ENCODE results near the gene RPS19BP1.

Gene RPS19BP1

DNA sequence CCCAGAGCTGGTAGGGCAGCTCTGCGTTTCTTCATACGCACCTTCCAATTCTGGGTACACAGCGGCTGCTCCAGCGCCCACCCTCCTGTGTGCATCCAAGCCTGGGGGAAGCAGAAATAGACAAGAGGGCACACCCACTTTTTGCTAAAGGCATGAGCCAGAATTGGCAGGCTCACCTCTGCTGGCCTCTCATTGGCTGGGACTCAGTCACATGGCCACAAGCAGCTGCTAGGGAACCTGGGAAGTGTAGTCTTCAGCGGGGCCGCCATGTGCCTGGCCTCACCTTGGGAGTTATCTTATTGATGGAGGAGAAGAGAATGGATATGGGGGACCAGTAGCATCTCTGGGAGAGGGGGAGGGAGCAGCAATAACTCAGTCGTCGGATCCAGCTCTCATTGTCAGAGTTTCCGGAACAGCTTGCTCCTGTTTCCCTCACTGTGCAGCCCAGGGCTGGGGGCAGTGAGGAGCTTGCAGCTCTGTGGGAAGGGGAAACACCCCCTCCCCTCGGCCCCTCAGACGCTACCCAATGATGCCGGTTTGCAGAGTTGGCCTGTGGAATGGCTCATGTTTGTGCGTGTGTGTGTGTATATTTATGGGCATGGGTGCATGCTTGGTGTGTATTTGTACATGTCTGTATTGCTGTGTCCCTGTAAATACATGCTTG lies 42.3 kb downstream of the RPS19BP1 start:
- Histone ChIP-seq H2BK120ac (ENCODE audit: insufficient read depth, low read length, poor library complexity) (no peak overlapping the region), H2AK5ac (ENCODE audit: low read length) (no peak overlapping the region), H3K18ac (ENCODE audit: low read length) (no peak overlapping the region), H3K4me1 (ENCODE audit: control insufficient read depth in 1 of 2, insufficient read depth in 2 of 2, low read length in 2 of 2) (peaks cover 6 to 9% of the 10 kb centered on the region in 2 experiments), H2BK12ac (ENCODE audit: low read length) (no peak overlapping the region), H4K91ac (ENCODE audit: low read depth, low read length) (no peak overlapping the region), H3K9ac (ENCODE audit: low read length) (no peak overlapping the region), H3K27me3 (ENCODE audit: insufficient read depth, low read length) (no peaks in the 10 kb centered on the region), H3K27ac (ENCODE audit: low read depth, low read length) (no peak overlapping the region), H3K4me2 (ENCODE audit: low read length) (no peak overlapping the region), H3K36me3 (ENCODE audit: control insufficient read depth in 1 of 2, insufficient read depth in 2 of 2, low read length in 2 of 2) (peaks cover 12 to 20% of the 10 kb centered on the region in 2 experiments), H2AFZ (ENCODE audit: insufficient read depth, low read length, poor library complexity) (no peak overlapping the region), H3K23ac (ENCODE audit: low read length) (no peak overlapping the region), H2BK5ac (ENCODE audit: low read depth, low read length, poor library complexity) (no peak overlapping the region), H3K4ac (ENCODE audit: low read depth, low read length) (no peak overlapping the region), H3K79me2 (ENCODE audit: control insufficient read depth, insufficient read depth, low read length, poor library complexity) (no peaks in the 10 kb centered on the region), H3K9me3 (ENCODE audit: insufficient read depth, low read depth, low read length) (peaks cover 3% of the 10 kb centered on the region), H4K8ac (ENCODE audit: low read depth, low read length) (no peak overlapping the region), H3K79me1 (ENCODE audit: low read length) (peaks cover 3% of the 10 kb centered on the region), H3K14ac (ENCODE audit: low read length) (no peak overlapping the region), H3K4me3 (ENCODE audit: low read depth, low read length) (no peak overlapping the region), H4K12ac (ENCODE audit: low read depth, low read length) (no peak overlapping the region)
- peak; percentile 40 to 70 for DNase-seq
- WGBS (ENCODE audit: extremely low coverage, insufficient coverage, insufficient read length): no CpG with 5 or more reads among the region's 13 CpGs

DNA sequence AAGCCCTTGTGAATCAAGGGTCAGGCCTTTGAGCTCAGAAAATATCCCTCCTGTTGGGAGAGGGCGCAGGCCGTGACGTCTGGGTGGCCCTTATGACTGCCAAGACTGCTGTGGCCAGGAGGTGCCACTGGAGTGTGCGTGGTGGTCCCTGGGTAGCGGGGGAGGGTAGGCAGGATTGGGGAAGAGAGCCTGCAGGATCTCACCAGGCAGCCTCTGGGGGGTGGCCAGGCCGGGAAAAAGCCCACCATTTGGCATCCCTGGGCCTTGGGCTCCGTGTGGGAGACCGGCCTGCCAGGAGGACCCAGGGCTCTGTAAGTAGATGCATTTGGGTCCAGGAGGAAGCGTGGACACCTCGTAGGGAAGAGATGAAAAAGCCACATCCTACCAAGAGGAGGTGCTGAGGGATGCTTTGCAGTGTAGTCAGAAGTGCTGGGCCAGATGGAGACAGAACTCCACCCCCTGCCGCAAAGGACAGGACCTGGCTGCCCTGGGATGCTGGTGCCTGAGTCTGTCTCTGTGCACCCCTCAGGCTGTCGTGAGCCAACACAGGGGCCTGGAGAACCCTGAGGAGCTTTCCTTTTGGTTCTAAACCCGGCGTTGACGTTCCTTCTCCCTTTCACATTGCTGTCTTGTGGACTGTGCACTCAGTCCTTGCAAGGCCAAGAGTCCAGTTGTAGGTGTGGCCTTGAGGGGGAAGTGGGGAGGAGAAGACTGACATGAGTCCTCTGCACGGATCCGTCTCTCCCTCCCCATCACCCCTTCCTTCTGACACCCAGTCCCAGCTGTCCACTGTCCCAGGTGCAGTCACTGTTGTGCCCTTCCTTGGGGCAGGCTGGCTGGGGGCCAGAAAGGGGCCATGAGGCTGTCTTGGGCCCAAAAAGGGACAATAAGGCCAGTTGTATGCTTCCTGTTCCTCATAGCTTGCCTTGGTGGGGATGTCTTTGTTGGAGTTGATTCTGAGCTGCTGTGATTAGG lies 43.2 kb downstream of the RPS19BP1 start:
- Histone ChIP-seq H2AK5ac (ENCODE audit: low read length) (no peak overlapping the region), H3K23ac (ENCODE audit: low read length) (no peak overlapping the region), H3K4me2 (ENCODE audit: low read length) (no peak overlapping the region), H3K79me2 (ENCODE audit: control insufficient read depth, insufficient read depth, low read length, poor library complexity) (no peaks in the 10 kb centered on the region), H3K14ac (ENCODE audit: low read length) (no peak overlapping the region), H2AFZ (ENCODE audit: insufficient read depth, low read length, poor library complexity) (no peak overlapping the region), H3K27me3 (ENCODE audit: insufficient read depth, low read length) (no peaks in the 10 kb centered on the region), H3K4ac (ENCODE audit: low read depth, low read length) (no peak overlapping the region), H4K12ac (ENCODE audit: low read depth, low read length) (no peak overlapping the region), H3K9me3 (ENCODE audit: insufficient read depth, low read depth, low read length) (peaks cover 3% of the 10 kb centered on the region), H2BK120ac (ENCODE audit: insufficient read depth, low read length, poor library complexity) (no peak overlapping the region), H2BK12ac (ENCODE audit: low read length) (no peak overlapping the region), H3K79me1 (ENCODE audit: low read length) (peaks cover 3% of the 10 kb centered on the region), H4K8ac (ENCODE audit: low read depth, low read length) (no peak overlapping the region), H3K36me3 (ENCODE audit: control insufficient read depth in 1 of 2, insufficient read depth in 2 of 2, low read length in 2 of 2) (peaks cover 12 to 20% of the 10 kb centered on the region in 2 experiments), H3K27ac (ENCODE audit: low read depth, low read length) (no peak overlapping the region), H3K9ac (ENCODE audit: low read length) (no peak overlapping the region), H3K4me3 (ENCODE audit: low read depth, low read length) (no peak overlapping the region), H4K91ac (ENCODE audit: low read depth, low read length) (no peak overlapping the region), H2BK5ac (ENCODE audit: low read depth, low read length, poor library complexity) (no peak overlapping the region), H3K4me1 (ENCODE audit: control insufficient read depth in 1 of 2, insufficient read depth in 2 of 2, low read length in 2 of 2) (peaks cover 3 to 4% of the 10 kb centered on the region in 2 experiments), H3K18ac (ENCODE audit: low read length) (no peak overlapping the region)
- no CpG with 5 or more reads among the region's 17 CpGs for WGBS (ENCODE audit: extremely low coverage, insufficient coverage, insufficient read length)
- no peak for DNase-seq

DNA sequence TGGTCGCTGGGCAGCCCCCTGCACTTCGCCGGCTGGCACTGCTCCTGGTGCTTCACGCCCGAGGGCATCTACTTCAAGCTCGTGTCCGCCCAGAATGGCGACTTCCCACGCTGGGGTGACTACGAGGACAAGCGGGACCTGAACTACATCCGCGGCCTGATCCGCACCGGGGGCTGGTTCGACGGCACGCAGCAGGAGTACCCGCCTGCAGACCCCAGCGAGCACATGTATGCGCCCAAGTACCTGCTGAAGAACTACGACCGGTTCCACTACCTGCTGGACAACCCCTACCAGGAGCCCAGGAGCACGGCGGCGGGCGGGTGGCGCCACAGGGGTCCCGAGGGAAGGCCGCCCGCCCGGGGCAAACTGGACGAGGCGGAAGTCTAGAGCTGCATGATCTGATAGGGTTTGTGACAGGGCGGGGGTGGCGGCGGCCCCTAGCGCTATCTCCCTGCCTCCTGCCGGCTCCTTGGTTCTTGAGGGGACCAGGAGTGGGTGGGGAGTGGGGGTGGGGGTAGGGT lies 43.9 kb downstream of the RPS19BP1 start:
- no peak overlapping the region for H3K14ac ChIP-seq (ENCODE audit: low read length)
- no peak overlapping the region for H3K4me3 ChIP-seq (ENCODE audit: low read depth, low read length)
- H3K36me3 ChIP-seq (ENCODE audit: control insufficient read depth in 1 of 2, insufficient read depth in 2 of 2, low read length in 2 of 2): peaks cover 12 to 20% of the 10 kb centered on the region in 2 experiments
- no peak for DNase-seq
- peaks cover 0 to 2% of the 10 kb centered on the region in 2 experiments for H3K4me1 ChIP-seq (ENCODE audit: control insufficient read depth in 1 of 2, insufficient read depth in 2 of 2, low read length in 2 of 2)
- H4K91ac ChIP-seq (ENCODE audit: low read depth, low read length): no peak overlapping the region
- no peak overlapping the region for H4K12ac ChIP-seq (ENCODE audit: low read depth, low read length)
- H3K79me2 ChIP-seq (ENCODE audit: control insufficient read depth, insufficient read depth, low read length, poor library complexity): no peaks in the 10 kb centered on the region
- no peak overlapping the region for H3K9ac ChIP-seq (ENCODE audit: low read length)
- WGBS (ENCODE audit: extremely low coverage, insufficient coverage, insufficient read length): no CpG with 5 or more reads among the region's 39 CpGs
- no peak overlapping the region for H2BK5ac ChIP-seq (ENCODE audit: low read depth, low read length, poor library complexity)
- H3K23ac ChIP-seq (ENCODE audit: low read length): no peak overlapping the region
- H3K4me2 ChIP-seq (ENCODE audit: low read length): no peak overlapping the region
- no peak overlapping the region for H2BK120ac ChIP-seq (ENCODE audit: insufficient read depth, low read length, poor library complexity)
- no peaks in the 10 kb centered on the region for H3K79me1 ChIP-seq (ENCODE audit: low read length)
- no peak overlapping the region for H2AFZ ChIP-seq (ENCODE audit: insufficient read depth, low read length, poor library complexity)
- no peaks in the 10 kb centered on the region for H3K27me3 ChIP-seq (ENCODE audit: insufficient read depth, low read length)
- no peak overlapping the region for H3K27ac ChIP-seq (ENCODE audit: low read depth, low read length)
- peaks cover 3% of the 10 kb centered on the region for H3K9me3 ChIP-seq (ENCODE audit: insufficient read depth, low read depth, low read length)
- H4K8ac ChIP-seq (ENCODE audit: low read depth, low read length): no peak overlapping the region
- H3K4ac ChIP-seq (ENCODE audit: low read depth, low read length): no peak overlapping the region
- H2BK12ac ChIP-seq (ENCODE audit: low read length): no peak overlapping the region
- no peak overlapping the region for H3K18ac ChIP-seq (ENCODE audit: low read length)
- H2AK5ac ChIP-seq (ENCODE audit: low read length): no peak overlapping the region

DNA sequence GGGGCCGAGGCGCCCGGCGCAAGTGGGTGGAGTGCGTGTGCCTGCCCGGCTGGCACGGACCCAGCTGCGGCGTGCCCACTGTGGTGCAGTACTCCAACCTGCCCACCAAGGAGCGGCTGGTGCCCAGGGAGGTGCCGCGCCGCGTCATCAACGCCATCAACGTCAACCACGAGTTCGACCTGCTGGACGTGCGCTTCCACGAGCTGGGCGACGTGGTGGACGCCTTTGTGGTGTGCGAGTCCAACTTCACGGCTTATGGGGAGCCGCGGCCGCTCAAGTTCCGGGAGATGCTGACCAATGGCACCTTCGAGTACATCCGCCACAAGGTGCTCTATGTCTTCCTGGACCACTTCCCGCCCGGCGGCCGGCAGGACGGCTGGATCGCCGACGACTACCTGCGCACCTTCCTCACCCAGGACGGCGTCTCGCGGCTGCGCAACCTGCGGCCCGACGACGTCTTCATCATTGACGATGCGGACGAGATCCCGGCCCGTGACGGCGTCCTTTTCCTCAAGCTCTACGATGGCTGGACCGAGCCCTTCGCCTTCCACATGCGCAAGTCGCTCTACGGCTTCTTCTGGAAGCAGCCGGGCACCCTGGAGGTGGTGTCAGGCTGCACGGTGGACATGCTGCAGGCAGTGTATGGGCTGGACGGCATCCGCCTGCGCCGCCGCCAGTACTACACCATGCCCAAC lies 44.6 kb downstream of the RPS19BP1 start:
- no peaks in the 10 kb centered on the region for H3K79me1 ChIP-seq (ENCODE audit: low read length)
- H3K27me3 ChIP-seq (ENCODE audit: insufficient read depth, low read length): no peaks in the 10 kb centered on the region

More for the DNA sequence above, 44.6 kb downstream of the RPS19BP1 start:
- H3K23ac ChIP-seq (ENCODE audit: low read length): no peak overlapping the region
- no peak overlapping the region for H3K4me3 ChIP-seq (ENCODE audit: low read depth, low read length)
- H2BK5ac ChIP-seq (ENCODE audit: low read depth, low read length, poor library complexity): no peak overlapping the region
- no peak overlapping the region for H2AFZ ChIP-seq (ENCODE audit: insufficient read depth, low read length, poor library complexity)
- no peak overlapping the region for H3K4me2 ChIP-seq (ENCODE audit: low read length)
- WGBS (ENCODE audit: extremely low coverage, insufficient coverage, insufficient read length): no CpG with 5 or more reads among the region's 70 CpGs
- H3K9ac ChIP-seq (ENCODE audit: low read length): no peak overlapping the region
- no peak for DNase-seq
- H4K91ac ChIP-seq (ENCODE audit: low read depth, low read length): no peak overlapping the region
- H2BK12ac ChIP-seq (ENCODE audit: low read length): no peak overlapping the region
- peaks cover 3% of the 10 kb centered on the region for H3K9me3 ChIP-seq (ENCODE audit: insufficient read depth, low read depth, low read length)
- no peaks in the 10 kb centered on the region for H3K4me1 ChIP-seq (ENCODE audit: control insufficient read depth in 1 of 2, insufficient read depth in 2 of 2, low read length in 2 of 2)
- no peak overlapping the region for H3K4ac ChIP-seq (ENCODE audit: low read depth, low read length)
- peaks cover 12 to 20% of the 10 kb centered on the region in 2 experiments for H3K36me3 ChIP-seq (ENCODE audit: control insufficient read depth in 1 of 2, insufficient read depth in 2 of 2, low read length in 2 of 2)
- H4K12ac ChIP-seq (ENCODE audit: low read depth, low read length): no peak overlapping the region
- no peak overlapping the region for H4K8ac ChIP-seq (ENCODE audit: low read depth, low read length)
- no peaks in the 10 kb centered on the region for H3K79me2 ChIP-seq (ENCODE audit: control insufficient read depth, insufficient read depth, low read length, poor library complexity)
- no peak overlapping the region for H2BK120ac ChIP-seq (ENCODE audit: insufficient read depth, low read length, poor library complexity)
- H2AK5ac ChIP-seq (ENCODE audit: low read length): no peak overlapping the region
- no peak overlapping the region for H3K27ac ChIP-seq (ENCODE audit: low read depth, low read length)
- H3K14ac ChIP-seq (ENCODE audit: low read length): no peak overlapping the region
- no peak overlapping the region for H3K18ac ChIP-seq (ENCODE audit: low read length)

Data from trophoblast cell (in vitro differentiated cells and primary cell).